Astrocyte of the cerebellum (primary cell): ENCODE measurements around the gene PLLP.

Experiments used
- DNase-seq: peaks from one replicate; pipeline ENCODE4 v3.0.0-alpha.2; 2011; ENCODE audit warnings: low read depth
- H3K4me3 ChIP-seq: 2 replicates; pipeline ENCODE4 v1.5.1; 2011; ENCODE audit warnings: mild to moderate bottlenecking, low read depth, low read length, moderate library complexity
- CTCF ChIP-seq: IDR thresholded peaks from 2 replicates; pipeline ENCODE4 v1.5.1; 2012; ENCODE audit warnings: low read length, low read depth, moderate library complexity, mild to moderate bottlenecking; ENCODE audit errors: missing control alignments
- in situ Hi-C: cut with HindIII; loops from 2 replicates; pipeline ENCODE4 v1.10.0; 2017; ENCODE audit warnings: low sequenced_read_pairs

PLLP gene

GRCh38 chr16:57235128-57236021 is 49.1 kb downstream of the PLLP start:
- DNase-seq: peak; percentile 35
- in situ Hi-C loops: no loop called here
- no peak overlapping the region for H3K4me3 ChIP-seq
- TF ChIP-seq CTCF: no peak

- in situ Hi-C loops: no loop called here
- TF ChIP-seq CTCF: no peak
- no peak overlapping the region for H3K4me3 ChIP-seq
- no peak for DNase-seq
Observed at GRCh38 chr16:57234707-57235092, 49.8 kb downstream of the PLLP start.

GRCh38 chr16:57233944-57234706 is 50.3 kb downstream of the PLLP start:
- no peak for DNase-seq
- H3K4me3 ChIP-seq: no peak overlapping the region
- in situ Hi-C loops: no loop called here
- TF ChIP-seq CTCF: no peak

- in situ Hi-C loops: no loop called here
- H3K4me3 ChIP-seq: no peak overlapping the region
- no peak for DNase-seq
- no peak for TF ChIP-seq CTCF
Observed at GRCh38 chr16:57231821-57232350, 52.6 kb downstream of the PLLP start.

DNA sequence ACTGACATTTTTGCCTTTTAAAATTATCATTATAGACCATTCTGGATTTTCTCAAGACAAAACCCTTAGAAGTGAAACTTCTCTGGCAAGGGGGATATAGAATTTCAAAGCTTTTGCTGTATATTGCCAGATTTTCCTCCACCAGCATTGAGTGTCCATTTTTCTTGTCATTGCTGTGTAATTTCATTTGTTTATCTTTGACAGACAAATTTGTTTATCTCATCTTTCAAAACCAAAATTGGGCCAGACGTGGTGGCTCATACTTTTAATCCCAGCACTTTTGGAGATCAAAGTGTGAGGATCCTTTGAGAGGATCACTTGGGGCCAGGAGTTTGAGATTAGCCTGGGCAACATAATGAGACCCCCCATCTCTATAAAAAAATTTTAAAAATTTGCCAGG is 55.4 kb downstream of the PLLP start:
- in situ Hi-C loops: no loop called here
- no peak for DNase-seq
- no peak for TF ChIP-seq CTCF

GRCh38 chr16:57226701-57227621 is 57.5 kb downstream of the PLLP start:
- TF ChIP-seq CTCF: no peak
- in situ Hi-C loops: no loop called here
- DNase-seq: no peak
- no peak overlapping the region for H3K4me3 ChIP-seq

More for the DNA sequence above, 55.4 kb downstream of the PLLP start:
- H3K4me3 ChIP-seq: no peak overlapping the region
